Body of pancreas (tissue), 4 donors: ENCODE measurements around the gene IFRD2.

Experiments
- CTCF ChIP-seq, 7 experiments: fragments of 450-650 bp in 4 of 7; fragments of 200-600 bp in 3 of 7; sonication (generic) in 3 of 7; IDR thresholded peaks; one replicate each; pipeline ENCODE4 v1.5.1; 2016 to 2019; ENCODE audit warnings: antibody characterized with exemption in 7 of 7
- POLR2A ChIP-seq, 3 donors: fragments of 450-650 bp; IDR thresholded peaks; one replicate each; pipeline ENCODE4 v1.6.1; 2016; ENCODE audit warnings: antibody characterized with exemption in 3 of 3, mild to moderate bottlenecking in 2 of 3

GRCh38 chr3:50275996-50276761, 16.1 kb downstream of the IFRD2 start:
- no peak for TF ChIP-seq POLR2A (IDR thresholded peaks at IDR 0.05)
- TF ChIP-seq CTCF (IDR thresholded peaks at IDR 0.05) = no peak
